SK-N-MC (cell line): ENCODE data around the gene ZBTB20.

Source experiments
- DNase-seq: peaks from one replicate; pipeline ENCODE4 v3.0.0-alpha.2; 2011; ENCODE audit warnings: low read depth, low spot score
- H3K27ac ChIP-seq: fragments of 200-600 bp; sonication (generic); 2 replicates; pipeline ENCODE4 v1.5.1; 2016; ENCODE audit warnings: mixed run types
- H3K36me3 ChIP-seq: fragments of 200-600 bp; sonication (generic); 2 replicates; pipeline ENCODE4 v1.6.1; 2017; ENCODE audit warnings: antibody characterized with exemption, low read length, mixed read lengths; ENCODE audit not compliant: insufficient read depth
- H3K4me3 ChIP-seq: fragments of 200-600 bp; sonication (generic); 2 replicates; pipeline ENCODE4 v1.5.1; 2016
- H3K9ac ChIP-seq: fragments of 200-600 bp; sonication (generic); 2 replicates; pipeline ENCODE4 v1.8.0; 2017; ENCODE audit warnings: mixed run types, mixed read lengths; ENCODE audit not compliant: insufficient read length
- H3K9me3 ChIP-seq: fragments of 200-600 bp; sonication (generic); 2 replicates; pipeline ENCODE4 v1.6.1; 2017; ENCODE audit warnings: low read depth, mild to moderate bottlenecking, antibody characterized with exemption, low read length, moderate library complexity, mixed read lengths
- EZH2 ChIP-seq: fragments of 200-600 bp; sonication (generic); IDR thresholded peaks from one replicate; pipeline ENCODE4 v1.6.1; 2017; ENCODE audit warnings: antibody characterized with exemption
- FOXP2 ChIP-seq: optimal IDR thresholded peaks from 2 replicates; pipeline ENCODE3; 2011; ENCODE audit warnings: mild to moderate bottlenecking, moderate library complexity; ENCODE audit not compliant: insufficient read depth; ENCODE audit errors: extremely low read length, control extremely low read depth
- POLR2AphosphoS5 ChIP-seq: IDR thresholded peaks from 2 replicates; pipeline ENCODE4 v1.6.1; 2012; ENCODE audit warnings: mild to moderate bottlenecking, low read depth, low read length, borderline replicate concordance

ZBTB20 gene

GRCh38 chr3:114627770-114628169, 519.3 kb downstream of the ZBTB20 start:
- Histone ChIP-seq H3K9me3 (no peaks in the 10 kb centered on the region), H3K36me3 (no peaks in the 10 kb centered on the region), H3K9ac (no peak overlapping the region), H3K27ac (no peak overlapping the region), H3K4me3 (no peak overlapping the region)
- DNase-seq = no peak
- TF ChIP-seq EZH2 = no peak
- no peak for TF ChIP-seq FOXP2
- TF ChIP-seq POLR2AphosphoS5 = no peak

- H3K4me3 ChIP-seq = no peak overlapping the region
- no peak for TF ChIP-seq EZH2
Measured at GRCh38 chr3:114626751-114627150, 520.3 kb downstream of the ZBTB20 start.

GRCh38 chr3:114624571-114625181, 522.4 kb downstream of the ZBTB20 start:
- no peak overlapping the region for H3K4me3 ChIP-seq
- H3K27ac ChIP-seq = no peak overlapping the region
- no peak for TF ChIP-seq EZH2
- TF ChIP-seq POLR2AphosphoS5 = no peak
- TF ChIP-seq FOXP2 = no peak
- no peaks in the 10 kb centered on the region for H3K9me3 ChIP-seq
- H3K36me3 ChIP-seq = no peaks in the 10 kb centered on the region
- DNase-seq = no peak
- H3K9ac ChIP-seq = no peak overlapping the region

More at GRCh38 chr3:114626751-114627150, 520.3 kb downstream of the ZBTB20 start:
- no peak overlapping the region for H3K27ac ChIP-seq
- no peaks in the 10 kb centered on the region for H3K36me3 ChIP-seq
- no peak overlapping the region for H3K9ac ChIP-seq
- DNase-seq = no peak
- H3K9me3 ChIP-seq = no peaks in the 10 kb centered on the region

- Histone ChIP-seq H3K9ac (no peak overlapping the region), H3K36me3 (no peaks in the 10 kb centered on the region), H3K4me3 (no peak overlapping the region), H3K27ac (no peak overlapping the region), H3K9me3 (no peaks in the 10 kb centered on the region)
- no peak for TF ChIP-seq FOXP2
- TF ChIP-seq EZH2 = no peak
- no peak for TF ChIP-seq POLR2AphosphoS5
- DNase-seq = no peak
Measured at GRCh38 chr3:114624047-114624445, 523.0 kb downstream of the ZBTB20 start.

- Histone ChIP-seq H3K27ac (no peak overlapping the region), H3K9ac (no peak overlapping the region), H3K9me3 (no peaks in the 10 kb centered on the region), H3K4me3 (no peak overlapping the region), H3K36me3 (no peaks in the 10 kb centered on the region)
- no peak for DNase-seq
- TF ChIP-seq EZH2 (no peak), POLR2AphosphoS5 (no peak), FOXP2 (no peak)
Measured at GRCh38 chr3:114623420-114624046, 523.6 kb downstream of the ZBTB20 start.

- DNase-seq = no peak
- no peak overlapping the region for H3K27ac ChIP-seq
- no peak overlapping the region for H3K4me3 ChIP-seq
- no peaks in the 10 kb centered on the region for H3K9me3 ChIP-seq
- no peaks in the 10 kb centered on the region for H3K36me3 ChIP-seq
- TF ChIP-seq POLR2AphosphoS5 = no peak
- TF ChIP-seq EZH2 = no peak
- TF ChIP-seq FOXP2 = no peak
- H3K9ac ChIP-seq = no peak overlapping the region
Measured at GRCh38 chr3:114622001-114622400, 525.1 kb downstream of the ZBTB20 start.

GRCh38 chr3:114619771-114620170, 527.3 kb downstream of the ZBTB20 start:
- Histone ChIP-seq H3K9me3 (no peaks in the 10 kb centered on the region), H3K4me3 (no peak overlapping the region)
- TF ChIP-seq FOXP2 (no peak), EZH2 (no peak), POLR2AphosphoS5 (no peak)

GRCh38 chr3:114615523-114616085, 531.5 kb downstream of the ZBTB20 start:
- DNase-seq = no peak
- Histone ChIP-seq H3K36me3 (no peaks in the 10 kb centered on the region), H3K9me3 (no peaks in the 10 kb centered on the region), H3K4me3 (no peak overlapping the region), H3K27ac (no peak overlapping the region), H3K9ac (no peak overlapping the region)
- TF ChIP-seq FOXP2 = no peak
- TF ChIP-seq POLR2AphosphoS5 = no peak

More at GRCh38 chr3:114619771-114620170, 527.3 kb downstream of the ZBTB20 start:
- H3K9ac ChIP-seq = no peak overlapping the region
- no peak for DNase-seq
- no peak overlapping the region for H3K27ac ChIP-seq
- H3K36me3 ChIP-seq = no peaks in the 10 kb centered on the region
